H54 (cell line): ENCODE data around the gene EPS15.
"Not testable (repeated sequence)": the region's sequence is repeated elsewhere in the genome, so short reads cannot be mapped to it uniquely, and the experiment has no call there.

Experiments
- DNase-seq: peaks from one replicate; pipeline ENCODE4 v3.0.0; 2011; ENCODE audit warnings: low spot score, mixed read lengths; ENCODE audit not compliant: insufficient read length
- FAIRE-seq: peaks from 3 replicates; lab custom pipeline; 2011; peaks lifted over from hg19 to GRCh38; lab: Jason Lieb, UNC
- POLR2A ChIP-seq: IDR thresholded peaks from 2 replicates; pipeline ENCODE4 v1.6.1; 2011; ENCODE audit warnings: low read depth, mild to moderate bottlenecking, low read length

EPS15 gene

DNA sequence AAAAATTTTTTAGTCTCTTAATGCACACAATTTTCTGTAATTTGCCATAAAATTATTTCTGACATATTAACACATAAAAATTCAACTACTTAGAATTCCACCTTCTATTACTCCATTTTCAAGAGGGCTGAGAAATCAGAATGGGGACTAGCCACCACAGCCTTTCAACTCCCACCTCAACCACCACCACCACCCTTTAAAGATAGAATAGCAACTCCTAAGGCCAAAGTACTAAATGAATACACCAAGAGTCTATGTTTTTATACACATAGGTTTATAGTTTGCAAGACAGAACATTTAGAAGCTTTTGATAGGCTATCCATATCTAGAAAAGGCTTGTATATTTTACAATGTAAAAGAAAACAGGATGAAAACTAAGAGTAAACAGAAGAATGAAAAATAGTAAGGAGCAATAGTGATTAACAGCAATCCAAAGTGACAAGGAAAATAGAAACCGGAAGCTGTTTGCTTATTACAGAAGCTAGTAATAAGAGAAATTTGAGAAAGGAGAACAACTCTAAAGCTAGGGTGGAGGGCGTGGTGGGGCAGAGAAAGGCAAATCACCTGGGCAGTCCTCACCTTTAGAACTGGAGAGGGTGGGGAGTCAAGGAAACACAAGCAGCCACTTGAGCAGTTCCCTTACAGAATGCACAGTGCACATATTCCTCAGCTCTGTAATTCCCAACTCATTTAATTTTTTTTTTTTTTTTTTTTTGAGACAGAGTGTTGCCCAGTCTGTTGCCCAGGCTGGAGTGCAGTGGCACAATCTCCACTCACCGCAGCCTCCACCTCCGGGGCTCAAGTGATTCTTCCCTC, 27.7 kb downstream of the EPS15 start:
- no peak for FAIRE-seq
- TF ChIP-seq POLR2A: no peak
- DNase-seq: no peak

DNA sequence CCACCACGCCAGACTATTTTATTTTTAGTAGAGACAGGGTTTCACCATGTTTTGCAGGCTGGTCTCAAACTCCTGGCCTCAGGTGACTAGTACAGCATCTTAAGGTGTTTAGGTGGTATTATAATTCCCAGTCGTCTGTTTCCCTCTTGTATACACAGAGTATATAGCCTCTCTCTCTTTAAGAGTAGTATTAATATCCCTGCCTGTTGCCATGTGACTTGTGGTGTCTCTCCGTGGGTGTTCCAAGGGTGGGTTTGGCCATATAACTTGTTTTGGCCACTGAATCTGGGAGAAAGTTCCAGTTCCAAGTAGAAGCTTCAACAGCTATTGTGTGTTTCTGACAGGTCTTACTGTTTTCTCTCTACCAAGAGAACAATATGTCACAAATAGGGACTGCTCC, 29.6 kb downstream of the EPS15 start:
- FAIRE-seq (no peak), DNase-seq (no peak)
- TF ChIP-seq POLR2A: no peak

DNA sequence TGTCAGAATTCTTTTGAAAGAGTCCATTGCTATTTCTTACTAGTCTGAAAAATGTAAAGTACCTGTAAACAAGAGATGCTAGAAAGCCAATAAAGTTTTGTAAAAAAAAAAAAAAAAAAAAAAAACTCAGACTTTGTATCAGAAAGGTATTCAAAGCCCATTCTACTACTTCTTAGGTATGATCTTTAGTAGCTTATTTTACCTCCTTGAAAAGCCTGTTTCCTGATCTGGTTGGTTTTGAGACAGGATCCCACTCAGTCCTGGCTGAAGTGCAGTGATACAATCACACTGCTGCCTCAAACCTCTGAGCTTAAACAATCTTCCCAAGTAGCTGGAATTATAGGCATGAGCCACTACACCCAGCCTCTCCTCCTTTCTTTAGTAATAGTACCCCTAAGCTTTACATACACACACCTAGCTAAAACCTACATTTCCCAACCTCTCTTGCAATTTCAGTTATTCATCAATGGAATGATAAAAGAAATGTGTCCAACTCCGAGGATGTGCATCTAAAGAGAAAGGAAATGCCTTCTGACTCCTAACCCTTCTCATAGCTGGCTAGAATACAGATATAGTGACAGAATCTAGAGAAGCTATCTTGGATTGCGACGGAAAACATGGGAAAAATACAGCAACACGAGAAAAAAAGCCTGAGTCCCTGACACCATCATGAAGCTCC, 30.6 kb downstream of the EPS15 start:
- FAIRE-seq (peak; percentile 11), DNase-seq (no peak)
- no peak for TF ChIP-seq POLR2A

DNA sequence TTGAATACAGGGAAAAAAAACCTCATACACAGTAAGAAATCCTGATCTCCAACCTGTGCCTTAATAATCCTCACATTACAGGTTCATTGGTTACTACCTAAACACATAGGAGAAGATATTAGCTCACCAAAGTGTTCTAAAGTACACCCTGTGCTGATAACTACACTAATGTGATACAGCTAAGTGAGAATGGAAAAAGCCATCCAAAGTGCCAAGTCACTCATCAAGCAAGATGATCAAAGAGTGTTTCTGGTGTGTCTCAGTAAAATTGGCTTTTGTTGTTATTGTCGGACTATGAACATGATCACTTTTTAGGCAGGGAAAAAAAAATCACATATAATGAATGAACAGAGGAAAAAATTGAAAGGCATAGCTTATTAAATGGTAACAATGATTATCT, 31.4 kb downstream of the EPS15 start:
- TF ChIP-seq POLR2A: no peak
- FAIRE-seq: peak; percentile 86
- no peak for DNase-seq

DNA sequence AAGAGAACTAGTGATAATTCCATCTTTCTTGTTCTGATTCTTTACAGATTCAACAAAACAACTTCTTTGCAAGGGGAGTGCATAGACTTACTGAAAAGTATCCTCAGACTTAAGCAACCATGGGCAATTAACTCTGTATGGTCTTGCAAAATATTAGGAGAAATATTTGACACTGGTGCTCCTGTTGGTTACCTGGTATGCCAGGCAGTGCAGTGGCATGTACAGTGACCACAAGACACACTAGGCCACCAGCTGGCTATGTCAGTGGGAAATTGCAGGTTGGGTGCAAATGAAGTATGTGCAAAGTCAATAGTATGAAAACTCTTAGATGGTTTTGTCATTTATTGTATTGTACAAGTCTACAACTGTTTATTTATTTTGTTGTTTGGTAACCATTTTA, 34.5 kb downstream of the EPS15 start:
- no peak for DNase-seq
- no peak for TF ChIP-seq POLR2A
- FAIRE-seq: peak; percentile 23

DNA sequence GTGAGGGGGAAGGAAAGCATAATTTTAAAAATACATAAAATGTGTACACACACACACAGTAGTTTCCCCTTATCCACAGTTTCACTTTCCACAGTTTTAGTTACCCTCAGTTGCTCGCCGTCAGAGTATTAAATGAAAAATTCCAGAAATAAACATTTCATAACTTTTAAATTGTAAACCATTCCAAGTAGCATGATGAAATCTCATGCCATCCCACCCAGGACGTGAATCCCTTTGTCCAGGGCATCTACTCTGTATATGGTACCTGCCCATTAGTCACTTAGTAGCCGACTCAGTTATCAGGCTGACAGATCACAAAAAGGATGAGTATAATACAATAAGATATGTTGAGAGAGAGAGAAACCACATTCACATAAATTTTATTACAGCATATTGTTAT, 36.2 kb downstream of the EPS15 start:
- no peak for TF ChIP-seq POLR2A
- FAIRE-seq: no peak
- no peak for DNase-seq

DNA sequence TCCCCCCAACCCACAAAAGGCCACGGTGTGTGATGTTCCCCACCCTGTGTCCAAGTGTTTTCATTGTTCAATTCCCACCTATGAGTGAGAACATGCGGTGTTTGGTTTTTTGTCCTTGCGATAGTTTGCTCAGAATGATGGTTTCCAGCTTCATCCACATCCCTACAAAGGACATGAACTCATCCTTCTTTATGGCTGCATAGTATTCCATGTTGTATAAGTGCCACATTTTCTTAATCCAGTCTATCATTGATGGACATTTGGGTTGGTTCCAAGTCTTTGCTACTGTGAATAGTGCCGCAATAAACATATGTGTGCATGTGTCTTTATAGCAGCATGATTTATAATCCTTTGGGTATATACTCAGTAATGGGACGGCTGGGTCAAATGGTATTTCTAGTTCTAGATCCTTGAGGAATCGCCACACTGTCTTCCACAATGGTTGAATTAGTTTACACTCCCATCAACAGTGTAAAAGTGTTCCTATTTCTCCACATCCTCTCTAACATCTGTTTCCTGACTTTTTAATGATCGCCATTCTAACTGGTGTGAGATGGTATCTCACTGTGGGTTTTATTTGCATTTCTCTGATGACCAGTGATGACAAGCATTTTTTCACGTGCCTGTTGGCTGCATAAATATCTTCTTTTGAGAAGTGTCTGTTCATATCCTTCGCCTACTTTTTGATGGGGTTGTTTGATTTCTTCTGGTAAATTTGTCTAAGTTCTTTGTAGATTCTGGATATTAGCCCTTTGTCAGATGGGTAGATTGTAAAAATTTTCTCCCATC, 44.0 kb downstream of the EPS15 start:
- not testable (repeated sequence) for DNase-seq, FAIRE-seq

DNA sequence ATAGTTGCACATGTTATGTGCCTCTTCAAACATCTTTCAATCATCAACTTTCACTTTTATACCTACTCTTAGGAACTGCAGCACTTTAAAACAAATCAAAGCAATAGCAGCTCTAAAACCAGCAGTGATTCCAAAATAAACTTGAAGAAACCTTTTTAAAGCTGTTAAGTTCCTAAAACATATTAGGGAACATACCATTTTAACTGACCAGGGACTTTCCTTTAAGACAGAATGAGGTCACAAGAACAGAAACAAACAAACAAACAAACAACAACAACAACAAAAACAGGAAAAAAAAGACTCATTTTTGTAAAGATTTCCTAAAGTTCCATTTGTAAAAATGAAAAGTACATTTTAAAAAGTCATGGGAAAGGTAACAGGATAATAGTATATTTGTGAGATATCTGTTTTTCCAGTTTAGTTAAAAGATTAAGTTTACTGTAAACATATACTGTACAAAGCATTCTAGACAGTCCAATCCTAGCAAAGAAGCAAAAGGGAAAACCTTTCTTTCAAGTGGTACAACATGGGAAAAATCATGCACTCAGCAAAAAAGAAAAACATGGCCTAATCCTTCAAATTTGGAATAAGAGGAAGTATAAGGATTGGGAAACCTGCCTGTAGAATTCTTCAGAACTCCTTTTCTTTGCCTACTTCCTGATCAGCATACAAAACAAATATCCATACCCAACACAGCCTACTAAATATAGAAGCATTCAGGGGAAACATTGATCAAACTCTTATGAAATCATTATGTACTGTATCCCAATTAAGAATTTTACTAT, 45.5 kb downstream of the EPS15 start:
- FAIRE-seq (no peak), DNase-seq (no peak)
- no peak for TF ChIP-seq POLR2A

DNA sequence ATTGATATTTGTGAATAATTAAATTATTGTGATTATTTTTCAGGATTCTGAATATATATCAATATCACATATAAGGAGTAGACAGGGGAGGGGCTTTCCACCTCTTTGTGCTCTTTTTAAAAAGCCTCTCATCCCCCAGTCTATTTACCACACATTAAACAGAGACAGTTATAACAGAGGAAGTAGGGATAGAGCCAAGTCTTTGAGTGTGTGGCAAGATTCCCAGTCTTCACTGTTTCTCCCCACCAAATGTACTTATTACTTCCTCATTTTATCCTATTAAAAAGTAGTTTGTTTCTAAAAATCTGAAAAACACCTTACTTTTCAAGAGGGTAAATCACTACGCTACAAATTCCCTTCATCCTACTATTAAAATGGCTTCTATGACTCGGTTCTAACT, 46.7 kb downstream of the EPS15 start:
- FAIRE-seq (no peak), DNase-seq (no peak)
- no peak for TF ChIP-seq POLR2A

DNA sequence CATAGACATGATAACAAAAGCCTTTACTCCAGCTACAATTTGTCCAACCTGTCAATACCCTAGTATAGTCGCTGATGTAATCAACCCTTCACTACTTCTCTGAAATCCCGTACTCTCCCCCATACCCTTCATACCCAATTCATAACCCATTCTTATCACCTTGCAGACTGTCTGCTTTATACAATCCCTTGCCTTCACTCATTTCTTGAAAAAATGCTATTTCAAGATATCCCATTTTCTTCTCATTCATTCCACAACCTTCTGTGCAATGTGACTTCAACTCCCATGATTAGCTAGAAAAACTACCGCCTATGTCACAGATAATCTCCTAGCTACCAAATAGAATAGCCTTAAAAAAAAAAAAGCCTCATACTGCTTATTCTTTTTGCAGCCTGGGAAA, 49.5 kb downstream of the EPS15 start:
- FAIRE-seq: peak; percentile 41
- no peak for TF ChIP-seq POLR2A
- no peak for DNase-seq

DNA sequence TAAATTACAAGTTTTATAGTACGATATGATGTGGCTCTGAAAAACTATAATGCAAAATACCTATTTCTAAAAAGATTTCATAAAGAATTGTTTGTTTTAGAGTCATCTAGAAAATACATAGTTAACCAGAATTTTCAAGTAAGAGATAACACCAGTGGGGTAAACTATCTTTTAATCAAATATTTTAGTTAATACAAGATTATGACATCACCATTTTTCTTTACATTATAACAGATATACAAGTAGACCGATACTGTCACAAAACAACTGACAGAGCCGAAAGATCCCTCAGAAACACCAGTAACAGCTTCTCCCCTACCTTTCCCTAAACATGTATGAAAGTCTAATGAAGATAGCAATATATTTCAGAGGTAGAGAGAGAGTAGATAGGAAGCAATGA, 54.2 kb downstream of the EPS15 start:
- DNase-seq: no peak
- no peak for FAIRE-seq
- TF ChIP-seq POLR2A: no peak

DNA sequence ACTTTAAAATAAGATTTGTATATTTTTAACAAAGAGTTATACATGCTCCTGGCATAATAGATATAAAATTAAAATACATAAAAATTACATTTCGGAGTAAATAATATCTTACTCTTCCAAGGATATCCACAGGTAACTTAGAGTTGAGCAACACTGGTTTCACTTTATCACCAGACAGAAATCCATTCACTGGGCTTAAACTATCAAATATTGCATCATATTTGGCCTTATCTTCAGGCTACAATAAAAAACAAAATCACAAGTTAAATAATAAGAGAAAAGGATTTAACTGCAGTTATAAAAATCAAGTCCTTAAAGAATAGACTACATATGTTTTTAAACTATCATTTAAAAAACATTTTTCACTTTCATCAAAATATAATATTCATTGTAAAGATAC, 55.5 kb downstream of the EPS15 start:
- TF ChIP-seq POLR2A: no peak
- no peak for FAIRE-seq

DNA sequence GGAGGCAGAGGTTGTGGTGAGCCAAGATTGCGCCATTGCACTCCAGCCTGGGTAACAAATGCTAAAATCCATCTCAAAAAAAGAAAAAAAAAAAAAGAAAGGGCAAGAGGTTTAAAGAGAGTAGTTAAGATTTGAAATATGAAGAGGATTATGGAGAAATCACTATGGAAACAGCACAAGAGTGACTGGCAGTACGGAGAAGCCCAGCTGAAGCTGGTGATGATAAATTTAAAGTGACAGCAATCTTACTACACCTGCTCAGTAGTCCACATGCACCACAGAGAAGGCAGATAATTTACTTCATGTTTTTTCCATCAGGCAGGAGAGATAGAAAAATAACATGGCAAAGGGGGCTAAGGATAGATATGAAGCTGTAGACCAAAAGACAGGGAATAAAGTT, 56.8 kb downstream of the EPS15 start:
- peak; percentile 78 for FAIRE-seq
- DNase-seq: not testable (repeated sequence)

More for the DNA sequence above, 55.5 kb downstream of the EPS15 start:
- no peak for DNase-seq

DNA sequence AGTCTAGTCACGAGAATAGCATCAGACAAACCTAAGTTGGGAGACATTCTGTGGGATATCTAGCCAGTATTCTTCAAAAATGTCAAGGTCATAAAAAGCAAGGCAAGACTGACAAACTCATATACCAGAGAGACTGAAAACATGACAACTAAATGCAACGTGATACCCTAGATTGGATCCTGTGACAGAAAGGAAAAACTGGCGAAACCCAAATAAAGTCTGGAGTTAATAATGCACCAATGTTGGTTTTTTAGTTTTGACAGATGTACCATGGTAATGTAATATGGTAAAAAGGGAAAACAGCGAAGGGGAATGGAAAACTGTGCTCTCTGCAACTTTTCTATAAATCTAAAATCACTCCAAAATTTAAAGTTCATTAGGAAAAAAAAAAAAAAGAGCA, 64.5 kb downstream of the EPS15 start:
- DNase-seq (no peak), FAIRE-seq (no peak)
- TF ChIP-seq POLR2A: no peak
